AML-193 (cell line): ENCODE data around the gene INSR.
A peak's percentile ranks its signal among the peaks of the same experiment; 100 is the strongest.
"Not testable (repeated sequence)": the region's sequence is repeated elsewhere in the genome, so short reads cannot be mapped to it uniquely, and the experiment has no call there.

Experiments
- DNase-seq, 2 experiments: peaks; one replicate each; lab custom pipeline; 2025; lab: John Stamatoyannopoulos, UW

Gene INSR

DNA sequence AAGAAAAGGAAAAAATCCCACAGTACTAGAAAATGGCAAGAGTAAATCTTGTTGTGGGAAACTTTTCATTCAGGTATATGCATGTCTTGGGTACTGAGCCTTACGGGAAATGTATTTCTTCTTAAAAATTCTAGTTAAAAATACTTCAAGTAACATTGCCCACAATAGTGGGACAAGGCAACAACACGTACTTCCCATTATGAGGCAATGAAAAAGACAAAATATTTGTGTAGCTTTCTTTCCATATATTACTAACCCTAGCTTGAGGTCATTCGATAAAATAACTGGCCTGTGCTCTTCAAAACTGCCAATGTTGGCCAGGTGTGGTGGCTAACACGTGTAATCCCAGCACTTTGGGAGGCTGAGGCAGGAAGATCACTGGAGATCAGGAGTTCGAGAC is 99.2 kb downstream of the INSR start:
- no peak for DNase-seq

DNA sequence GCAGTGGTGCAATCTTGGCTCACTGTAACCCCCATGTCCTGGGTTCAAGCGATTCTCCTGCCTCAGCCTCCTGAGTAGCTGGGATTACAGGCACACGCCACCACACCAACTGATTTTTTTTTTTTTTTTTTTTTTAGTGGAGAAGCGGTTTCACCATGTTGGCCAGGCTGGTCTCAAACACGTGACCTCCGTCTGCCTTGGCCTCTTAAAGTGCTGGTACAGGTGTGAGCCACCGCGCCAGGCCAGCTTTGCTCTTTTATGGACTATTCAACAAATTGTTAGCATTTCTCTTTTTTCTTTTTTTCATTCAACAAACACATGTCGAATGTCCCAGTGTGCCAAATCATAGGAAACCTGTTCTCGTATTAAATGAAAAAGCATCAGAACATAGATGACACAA is 99.6 kb downstream of the INSR start:
- no peak for DNase-seq

DNA sequence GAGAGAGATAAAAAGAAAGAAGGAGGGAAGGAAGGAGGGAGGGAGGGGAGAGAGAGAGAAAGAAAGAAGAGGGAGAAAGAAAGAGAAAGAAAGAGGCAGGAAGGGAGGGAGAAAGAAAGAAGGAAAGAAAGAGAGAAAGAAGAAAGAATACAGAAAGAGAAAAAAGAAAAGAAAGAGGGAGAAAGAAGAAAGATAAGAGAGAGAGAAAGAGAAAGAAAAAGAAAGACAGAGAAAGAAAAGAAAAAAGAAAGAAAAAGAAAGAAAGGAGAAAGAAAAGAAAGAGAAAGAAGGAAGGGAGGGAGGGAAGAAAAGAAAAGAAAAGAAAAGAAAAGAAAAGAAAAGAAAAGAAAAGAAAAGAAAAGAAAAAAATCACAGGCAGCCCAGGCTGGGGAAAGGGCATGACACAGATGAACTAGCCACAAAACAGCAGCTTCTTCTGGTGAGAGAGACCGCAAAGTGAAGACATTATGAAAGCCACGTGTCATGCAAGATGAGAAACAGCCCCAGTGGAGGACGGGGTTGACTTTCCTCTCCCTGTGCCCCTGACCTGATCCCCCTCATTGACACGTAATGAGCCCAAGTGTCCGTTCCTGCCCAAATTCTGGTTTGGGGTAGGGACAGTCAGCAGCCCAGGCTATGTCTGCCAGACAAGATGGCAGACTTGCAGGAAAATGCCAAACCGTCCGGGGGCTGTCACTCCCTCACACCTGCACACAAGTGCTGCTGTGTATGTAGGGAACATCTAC is 102.1 kb downstream of the INSR start:
- DNase-seq: peak; percentile 11 to 14

DNA sequence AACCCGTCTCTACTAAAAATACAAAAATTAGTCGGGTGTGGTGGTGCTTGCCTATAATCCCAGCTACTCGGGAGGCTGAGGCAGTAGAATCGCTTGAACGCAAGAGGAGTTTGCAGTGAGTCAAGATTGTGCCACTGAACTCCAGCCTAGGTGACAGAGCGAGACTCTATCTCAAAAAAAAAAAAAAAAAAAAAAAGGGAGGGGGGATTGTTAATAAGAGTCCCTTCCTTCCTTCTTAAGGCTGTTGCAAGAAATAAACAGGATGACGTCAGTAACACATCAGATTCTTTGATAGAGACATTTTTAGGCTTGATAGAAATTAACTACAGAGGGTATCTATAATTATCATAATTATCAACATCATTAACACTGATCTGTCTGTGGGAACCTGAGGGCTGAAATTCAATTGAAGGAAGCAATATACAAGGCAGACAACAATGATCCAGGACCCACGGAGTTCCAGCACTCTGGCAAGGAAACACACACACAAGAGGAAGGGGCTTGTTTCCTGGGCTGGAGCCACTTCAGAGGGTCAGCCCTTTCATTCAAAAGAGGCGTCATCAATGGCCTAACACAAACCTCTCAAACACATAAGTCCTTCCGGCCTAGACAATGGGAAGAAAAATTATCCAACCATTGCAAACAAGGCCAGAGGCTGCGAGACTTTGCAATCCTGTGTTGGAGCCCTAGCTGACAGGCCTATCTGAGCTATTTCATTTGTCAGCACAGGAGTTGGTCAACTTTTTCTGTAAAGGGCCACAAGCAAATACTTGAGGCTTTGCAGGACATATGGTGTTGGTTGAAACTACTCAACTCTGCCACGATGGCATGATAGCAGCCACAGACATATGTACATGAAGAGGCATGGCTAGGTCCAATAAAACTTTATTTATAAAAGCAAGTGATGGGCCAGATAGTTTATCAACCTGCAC is 105.2 kb downstream of the INSR start:
- DNase-seq: no peak

DNA sequence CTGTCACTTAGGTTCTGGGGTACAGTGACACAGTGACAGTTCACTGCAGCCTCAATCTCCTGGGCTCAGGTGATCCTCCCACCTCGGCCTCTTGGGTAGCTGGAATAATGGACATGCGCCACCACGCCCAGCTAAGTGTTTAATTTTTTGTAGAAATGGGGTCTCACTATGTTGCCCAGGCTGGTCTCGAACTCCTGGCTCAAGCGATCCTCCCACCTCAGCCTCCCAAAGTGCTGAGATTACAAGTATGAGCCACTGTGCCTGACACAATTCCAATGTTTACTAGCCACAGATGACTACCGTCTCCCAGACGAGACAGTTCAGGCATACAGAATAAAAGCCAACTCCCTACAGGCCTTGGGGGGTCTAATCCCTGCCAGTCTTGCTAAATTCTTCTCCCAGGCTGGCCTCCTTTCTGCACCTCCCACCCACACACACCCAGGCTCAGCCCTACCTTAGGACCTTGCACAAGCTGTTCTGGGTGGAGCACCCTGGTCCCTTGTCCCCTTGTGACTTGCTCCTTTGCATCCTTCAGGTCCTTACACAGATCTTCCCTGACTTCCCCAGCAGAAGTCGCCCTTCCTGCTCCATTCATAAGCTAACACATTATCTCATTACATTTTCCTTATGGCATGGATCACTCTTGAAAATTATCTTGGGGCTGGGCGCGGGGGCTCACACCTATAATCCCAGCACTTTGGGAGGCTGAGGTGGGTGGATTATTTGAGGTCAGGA is 106.4 kb downstream of the INSR start:
- no peak for DNase-seq

GRCh38 chr19:7182489-7182888 is 111.7 kb downstream of the INSR start:
- no peak for DNase-seq

DNA sequence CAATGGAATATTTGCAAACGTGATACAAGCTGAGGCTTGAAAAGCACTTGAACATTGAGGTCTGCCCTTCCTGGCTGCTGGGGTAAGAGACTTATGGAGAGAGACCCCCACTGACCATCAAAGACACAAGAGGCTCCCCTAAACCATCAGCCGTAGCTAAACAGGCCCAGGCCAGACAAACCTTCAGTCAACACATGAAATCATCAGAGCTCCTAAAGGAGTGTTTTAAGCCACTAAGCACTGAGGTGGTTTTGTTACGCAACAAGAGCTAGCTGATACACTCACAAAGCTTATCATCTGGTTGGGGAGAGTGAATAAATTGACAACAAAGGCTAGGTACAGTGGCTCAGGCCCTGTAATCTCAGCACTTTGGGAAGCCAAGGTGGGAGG is 114.3 kb downstream of the INSR start:
- DNase-seq: no peak

DNA sequence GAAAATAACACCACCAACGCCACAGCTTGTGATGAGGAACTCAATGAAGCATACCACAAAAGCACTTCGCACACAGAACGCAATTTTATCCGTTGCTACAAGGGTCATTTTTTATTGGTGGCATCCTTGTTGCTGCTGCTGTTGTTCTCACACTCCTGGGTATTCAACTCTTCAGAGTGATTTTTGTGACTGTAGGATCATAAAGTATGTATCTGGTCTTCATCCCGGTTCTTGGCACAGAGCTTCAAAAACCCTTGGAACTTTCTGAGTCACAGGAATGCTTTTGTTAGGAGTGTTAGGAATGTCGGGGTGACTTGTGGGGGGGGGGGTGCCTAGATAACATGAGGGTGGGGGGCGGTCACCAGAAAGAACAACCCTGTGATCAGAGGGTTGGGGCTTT is 116.3 kb downstream of the INSR start:
- no peak for DNase-seq

DNA sequence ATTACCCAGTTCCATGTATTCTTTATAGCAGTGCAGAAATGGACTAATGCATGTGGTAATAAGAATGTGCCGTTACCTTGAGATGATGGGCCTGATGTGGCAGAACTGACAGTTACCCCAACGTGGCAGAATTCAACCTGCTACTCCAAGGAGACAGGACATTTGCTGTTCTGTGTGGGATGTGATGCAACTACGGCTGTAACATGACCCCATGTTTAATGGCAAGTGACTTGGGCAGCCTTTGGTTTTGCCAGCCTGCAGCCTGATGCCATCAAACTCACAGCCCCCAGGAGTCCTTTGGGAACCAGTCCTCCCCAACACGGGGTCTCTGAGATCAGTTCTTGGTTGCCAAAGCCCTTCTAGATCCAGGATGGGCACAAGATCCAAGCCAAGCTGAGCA is 117.4 kb downstream of the INSR start:
- DNase-seq: no peak

DNA sequence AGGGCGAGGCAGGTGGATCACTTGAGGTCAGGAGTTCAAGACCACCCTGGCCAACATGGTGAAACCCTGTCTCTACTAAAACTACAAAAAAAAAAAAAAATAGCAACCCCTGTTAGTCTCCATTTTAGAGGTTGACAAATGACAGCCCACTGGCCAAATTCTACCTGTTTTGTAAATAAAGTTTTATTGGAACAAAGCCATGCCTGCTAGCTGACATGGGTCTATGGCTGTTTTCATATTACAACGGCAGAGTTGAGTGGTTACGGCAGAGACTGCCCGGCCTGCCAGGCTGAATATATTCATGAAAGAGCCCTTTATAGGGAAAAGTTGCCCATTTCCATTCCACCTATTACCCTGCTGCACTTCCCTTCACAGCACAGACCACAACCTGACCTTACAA is 121.4 kb downstream of the INSR start:
- no peak for DNase-seq

- no peak for DNase-seq
These were observed 123.2 kb downstream of the INSR start for GRCh38 chr19:7170983-7171382.

DNA sequence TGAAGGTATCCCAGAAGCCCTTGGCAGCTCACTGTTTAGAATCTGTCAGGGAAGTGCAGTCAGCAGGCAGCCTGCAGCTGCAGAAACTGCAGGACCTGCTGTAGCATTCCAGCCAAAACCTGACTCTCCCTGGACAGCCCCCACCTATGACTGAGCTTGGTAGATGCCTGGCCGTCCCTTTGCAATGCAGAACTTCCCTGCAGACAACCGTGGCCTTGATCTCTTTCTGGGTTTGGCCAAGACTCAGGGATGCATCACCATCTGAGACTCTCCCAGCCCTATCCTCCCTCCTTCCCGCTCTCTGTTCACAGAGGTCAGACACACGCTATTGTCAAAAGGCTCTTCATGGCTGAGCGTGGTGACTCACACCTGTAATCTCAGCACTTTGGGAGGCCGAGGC is 125.3 kb downstream of the INSR start:
- no peak for DNase-seq

DNA sequence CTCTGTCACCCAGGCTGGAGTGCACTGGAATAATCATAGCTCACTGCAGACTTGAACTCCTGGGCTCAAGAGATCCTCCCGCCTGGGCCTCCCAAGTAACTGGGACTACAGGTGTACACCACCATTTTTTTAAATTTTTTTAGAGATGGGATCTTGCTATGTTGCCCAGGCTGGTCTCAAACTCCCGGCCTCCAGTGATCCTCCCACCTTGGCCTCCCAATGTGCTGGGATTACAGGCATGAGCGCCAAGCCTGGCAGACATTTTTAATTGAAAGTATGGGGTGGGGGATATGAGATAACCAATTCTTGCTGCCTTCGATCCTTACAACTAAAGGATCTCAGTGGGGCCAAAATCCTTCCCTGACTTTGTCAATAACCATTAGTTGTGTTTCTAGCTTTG is 132.9 kb downstream of the INSR start:
- no peak for DNase-seq

- peak in 1 of 2 experiments; percentile 12 for DNase-seq
These were observed 134.9 kb downstream of the INSR start for GRCh38 chr19:7159105-7159933.

DNA sequence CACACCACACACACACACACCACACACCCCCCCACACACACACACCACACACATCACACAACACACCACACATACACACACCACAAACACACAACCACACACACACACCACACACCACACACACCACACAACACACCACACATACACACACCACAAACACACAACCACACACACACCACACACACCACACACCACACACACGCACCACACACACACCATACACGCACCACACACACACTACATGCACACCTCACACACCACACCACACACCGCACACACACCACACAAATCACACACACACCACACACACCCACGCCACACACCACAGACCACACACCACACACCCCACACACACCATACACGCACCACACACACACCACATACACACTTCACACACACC is 141.2 kb downstream of the INSR start:
- DNase-seq: no peak

DNA sequence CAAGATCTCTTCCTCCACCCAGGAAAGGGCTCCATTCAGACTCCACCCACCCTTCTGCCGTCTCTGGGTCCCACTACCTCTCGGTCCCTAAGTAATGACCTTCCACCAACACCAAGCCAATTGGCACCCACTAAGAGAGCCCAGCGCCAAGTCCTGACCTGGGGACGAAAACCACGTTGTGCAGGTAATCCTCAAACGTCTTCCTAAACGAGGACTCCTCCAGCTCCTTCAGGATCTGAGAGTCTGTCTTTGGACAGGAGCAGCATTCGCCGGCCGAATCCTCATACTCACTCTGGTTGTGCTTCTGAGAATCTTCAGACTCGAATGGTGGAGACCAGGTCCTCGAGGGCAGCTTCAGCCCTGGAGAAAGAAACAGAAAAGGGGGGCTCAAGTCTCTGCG is 141.6 kb downstream of the INSR start:
- no peak for DNase-seq

DNA sequence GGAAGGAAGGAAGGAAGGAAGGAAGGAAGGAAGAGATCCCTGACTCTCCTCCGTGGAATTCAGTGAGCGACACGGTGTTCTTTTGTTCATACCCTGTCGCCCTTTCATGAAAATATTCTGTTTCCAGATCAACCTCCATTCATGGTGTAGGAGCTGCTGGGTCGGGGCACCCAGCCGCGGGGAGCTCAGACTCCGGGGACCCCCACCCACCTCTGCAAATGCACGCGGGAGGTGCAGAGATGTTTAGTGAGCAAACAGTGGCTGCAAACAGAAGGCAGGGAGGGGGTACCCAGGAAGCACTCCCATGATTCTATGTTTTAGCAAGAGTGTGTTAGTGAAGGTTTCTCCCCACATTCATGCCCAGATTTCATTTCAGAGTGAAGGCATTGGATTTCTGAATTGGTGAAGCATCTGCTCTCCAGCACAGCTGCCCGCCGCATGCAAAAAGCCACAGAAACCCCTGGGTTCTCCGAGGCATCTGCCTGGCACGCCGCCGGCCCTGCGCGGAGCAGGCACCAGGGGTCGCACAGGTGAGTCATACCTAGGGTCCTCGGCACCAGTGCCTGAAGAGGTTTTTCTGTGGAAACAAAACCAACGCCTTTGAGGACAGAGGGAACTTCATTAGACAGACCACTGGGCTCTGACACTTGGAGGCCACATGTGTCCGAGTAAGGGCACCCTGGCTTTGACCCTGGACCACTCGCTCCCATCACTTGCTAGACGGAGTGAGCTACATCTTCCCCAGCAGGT is 144.1 kb downstream of the INSR start:
- DNase-seq: no peak

- not testable (repeated sequence) for DNase-seq
These were observed 147.0 kb downstream of the INSR start for GRCh38 chr19:7147119-7147675.

DNA sequence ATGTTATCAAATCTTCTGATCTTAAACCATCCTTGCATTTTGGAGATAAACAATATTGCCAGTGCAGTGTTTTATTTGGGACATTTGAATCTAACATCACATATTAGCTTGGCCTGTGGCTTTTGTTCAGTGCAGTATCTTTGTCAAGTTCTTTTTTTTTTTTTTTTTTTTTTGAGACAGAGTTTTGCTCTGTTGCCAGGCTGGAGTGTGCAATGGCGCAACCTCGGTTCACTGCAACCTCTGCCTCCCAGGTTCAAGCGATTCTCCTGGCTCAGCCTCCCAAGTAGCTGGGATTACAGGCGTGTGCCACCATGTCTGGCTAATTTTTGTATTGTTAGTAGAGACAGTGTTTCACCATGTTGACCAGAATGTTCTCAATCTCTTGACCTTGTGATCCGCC is 148.1 kb downstream of the INSR start:
- not testable (repeated sequence) for DNase-seq

- no peak for DNase-seq
These were observed 148.7 kb downstream of the INSR start for GRCh38 chr19:7145494-7145893.

DNA sequence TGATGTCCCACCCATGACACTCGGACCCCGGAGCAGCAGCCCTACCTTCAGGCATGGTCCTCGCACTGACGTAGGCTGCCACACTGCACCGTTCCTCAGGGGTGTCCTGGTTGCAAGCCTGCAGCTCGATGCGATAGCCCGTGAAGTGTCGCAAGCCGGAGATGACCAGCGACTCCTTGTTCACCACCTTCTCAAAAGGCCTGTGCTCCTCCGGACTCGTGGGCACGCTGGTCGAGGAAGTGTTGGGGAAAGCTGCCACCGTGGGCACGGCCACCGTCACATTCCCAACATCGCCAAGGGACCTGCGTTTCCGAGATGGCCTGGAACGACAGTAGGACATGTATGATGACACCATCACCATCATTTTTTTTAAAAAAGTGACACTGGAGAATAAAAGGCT is 151.4 kb downstream of the INSR start:
- DNase-seq: no peak
